Measurements from ENCODE around the gene MALAT1.
A peak's percentile ranks its signal among the peaks of the same experiment; 100 is the strongest.
"Not testable (repeated sequence)": the region's sequence is repeated elsewhere in the genome, so short reads cannot be mapped to it uniquely, and the experiment has no call there.

MALAT1 gene

GRCh38 chr11:65498042-65498726, 661 bp upstream of the MALAT1 start:
- peak; percentile 42 for DNase-seq (ENCODE audit: low read depth)

DNA sequence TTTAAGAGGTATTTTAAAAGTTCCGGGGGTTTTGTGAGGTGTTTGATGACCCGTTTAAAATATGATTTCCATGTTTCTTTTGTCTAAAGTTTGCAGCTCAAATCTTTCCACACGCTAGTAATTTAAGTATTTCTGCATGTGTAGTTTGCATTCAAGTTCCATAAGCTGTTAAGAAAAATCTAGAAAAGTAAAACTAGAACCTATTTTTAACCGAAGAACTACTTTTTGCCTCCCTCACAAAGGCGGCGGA, 193 bp upstream of the MALAT1 start:
- no peak for DNase-seq (ENCODE audit: low read depth)

- DNase-seq (ENCODE audit: low read depth) = no peak
These were observed 1.0 kb downstream of the MALAT1 start for GRCh38 chr11:65499713-65500386.

GRCh38 chr11:65500387-65501185, 1.7 kb downstream of the MALAT1 start:
- DNase-seq (ENCODE audit: low read depth) = peak; percentile 28

- no peak for DNase-seq (ENCODE audit: low read depth)
These were observed 2.3 kb downstream of the MALAT1 start for GRCh38 chr11:65501186-65501471.

- peak; percentile 43 for DNase-seq (ENCODE audit: low read depth)
These were observed 2.8 kb downstream of the MALAT1 start for GRCh38 chr11:65501472-65502273.

- DNase-seq (ENCODE audit: low read depth) = no peak
These were observed 3.4 kb downstream of the MALAT1 start for GRCh38 chr11:65502274-65502554.

DNA sequence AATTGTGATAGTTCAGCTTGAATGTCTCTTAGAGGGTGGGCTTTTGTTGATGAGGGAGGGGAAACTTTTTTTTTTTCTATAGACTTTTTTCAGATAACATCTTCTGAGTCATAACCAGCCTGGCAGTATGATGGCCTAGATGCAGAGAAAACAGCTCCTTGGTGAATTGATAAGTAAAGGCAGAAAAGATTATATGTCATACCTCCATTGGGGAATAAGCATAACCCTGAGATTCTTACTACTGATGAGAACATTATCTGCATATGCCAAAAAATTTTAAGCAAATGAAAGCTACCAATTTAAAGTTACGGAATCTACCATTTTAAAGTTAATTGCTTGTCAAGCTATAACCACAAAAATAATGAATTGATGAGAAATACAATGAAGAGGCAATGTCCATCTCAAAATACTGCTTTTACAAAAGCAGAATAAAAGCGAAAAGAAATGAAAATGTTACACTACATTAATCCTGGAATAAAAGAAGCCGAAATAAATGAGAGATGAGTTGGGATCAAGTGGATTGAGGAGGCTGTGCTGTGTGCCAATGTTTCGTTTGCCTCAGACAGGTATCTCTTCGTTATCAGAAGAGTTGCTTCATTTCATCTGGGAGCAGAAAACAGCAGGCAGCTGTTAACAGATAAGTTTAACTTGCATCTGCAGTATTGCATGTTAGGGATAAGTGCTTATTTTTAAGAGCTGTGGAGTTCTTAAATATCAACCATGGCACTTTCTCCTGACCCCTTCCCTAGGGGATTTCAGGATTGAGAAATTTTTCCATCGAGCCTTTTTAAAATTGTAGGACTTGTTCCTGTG, 3.9 kb downstream of the MALAT1 start:
- peak; percentile 29 for DNase-seq (ENCODE audit: low read depth)

- no peak for DNase-seq (ENCODE audit: low read depth)
These were observed 4.6 kb downstream of the MALAT1 start for GRCh38 chr11:65503368-65503948.

- DNase-seq (ENCODE audit: low read depth) = peak; percentile 40
These were observed 5.3 kb downstream of the MALAT1 start for GRCh38 chr11:65503949-65504673.

DNA sequence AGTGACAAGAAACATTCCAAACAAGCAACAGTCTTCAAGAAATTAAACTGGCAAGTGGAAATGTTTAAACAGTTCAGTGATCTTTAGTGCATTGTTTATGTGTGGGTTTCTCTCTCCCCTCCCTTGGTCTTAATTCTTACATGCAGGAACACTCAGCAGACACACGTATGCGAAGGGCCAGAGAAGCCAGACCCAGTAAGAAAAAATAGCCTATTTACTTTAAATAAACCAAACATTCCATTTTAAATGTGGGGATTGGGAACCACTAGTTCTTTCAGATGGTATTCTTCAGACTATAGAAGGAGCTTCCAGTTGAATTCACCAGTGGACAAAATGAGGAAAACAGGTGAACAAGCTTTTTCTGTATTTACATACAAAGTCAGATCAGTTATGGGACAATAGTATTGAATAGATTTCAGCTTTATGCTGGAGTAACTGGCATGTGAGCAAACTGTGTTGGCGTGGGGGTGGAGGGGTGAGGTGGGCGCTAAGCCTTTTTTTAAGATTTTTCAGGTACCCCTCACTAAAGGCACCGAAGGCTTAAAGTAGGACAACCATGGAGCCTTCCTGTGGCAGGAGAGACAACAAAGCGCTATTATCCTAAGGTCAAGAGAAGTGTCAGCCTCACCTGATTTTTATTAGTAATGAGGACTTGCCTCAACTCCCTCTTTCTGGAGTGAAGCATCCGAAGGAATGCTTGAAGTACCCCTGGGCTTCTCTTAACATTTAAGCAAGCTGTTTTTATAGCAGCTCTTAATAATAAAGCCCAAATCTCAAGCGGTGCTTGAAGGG, 6.0 kb downstream of the MALAT1 start:
- DNase-seq (ENCODE audit: low read depth) = peak; percentile 18

DNA sequence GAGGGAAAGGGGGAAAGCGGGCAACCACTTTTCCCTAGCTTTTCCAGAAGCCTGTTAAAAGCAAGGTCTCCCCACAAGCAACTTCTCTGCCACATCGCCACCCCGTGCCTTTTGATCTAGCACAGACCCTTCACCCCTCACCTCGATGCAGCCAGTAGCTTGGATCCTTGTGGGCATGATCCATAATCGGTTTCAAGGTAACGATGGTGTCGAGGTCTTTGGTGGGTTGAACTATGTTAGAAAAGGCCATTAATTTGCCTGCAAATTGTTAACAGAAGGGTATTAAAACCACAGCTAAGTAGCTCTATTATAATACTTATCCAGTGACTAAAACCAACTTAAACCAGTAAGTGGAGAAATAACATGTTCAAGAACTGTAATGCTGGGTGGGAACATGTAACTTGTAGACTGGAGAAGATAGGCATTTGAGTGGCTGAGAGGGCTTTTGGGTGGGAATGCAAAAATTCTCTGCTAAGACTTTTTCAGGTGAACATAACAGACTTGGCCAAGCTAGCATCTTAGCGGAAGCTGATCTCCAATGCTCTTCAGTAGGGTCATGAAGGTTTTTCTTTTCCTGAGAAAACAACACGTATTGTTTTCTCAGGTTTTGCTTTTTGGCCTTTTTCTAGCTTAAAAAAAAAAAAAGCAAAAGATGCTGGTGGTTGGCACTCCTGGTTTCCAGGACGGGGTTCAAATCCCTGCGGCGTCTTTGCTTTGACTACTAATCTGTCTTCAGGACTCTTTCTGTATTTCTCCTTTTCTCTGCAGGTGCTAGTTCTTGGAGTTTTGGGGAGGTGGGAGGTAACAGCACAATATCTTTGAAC, 6.8 kb downstream of the MALAT1 start:
- DNase-seq (ENCODE audit: low read depth) = no peak

GRCh38 chr11:65506290-65506771, 7.5 kb downstream of the MALAT1 start:
- DNase-seq (ENCODE audit: low read depth) = no peak

- peak; percentile 82 for DNase-seq (ENCODE audit: low read depth)
These were observed 8.1 kb downstream of the MALAT1 start for GRCh38 chr11:65506772-65507505.

GRCh38 chr11:65512311-65512710, 13.5 kb downstream of the MALAT1 start:
- not testable (repeated sequence) for DNase-seq (ENCODE audit: low read depth)

DNA sequence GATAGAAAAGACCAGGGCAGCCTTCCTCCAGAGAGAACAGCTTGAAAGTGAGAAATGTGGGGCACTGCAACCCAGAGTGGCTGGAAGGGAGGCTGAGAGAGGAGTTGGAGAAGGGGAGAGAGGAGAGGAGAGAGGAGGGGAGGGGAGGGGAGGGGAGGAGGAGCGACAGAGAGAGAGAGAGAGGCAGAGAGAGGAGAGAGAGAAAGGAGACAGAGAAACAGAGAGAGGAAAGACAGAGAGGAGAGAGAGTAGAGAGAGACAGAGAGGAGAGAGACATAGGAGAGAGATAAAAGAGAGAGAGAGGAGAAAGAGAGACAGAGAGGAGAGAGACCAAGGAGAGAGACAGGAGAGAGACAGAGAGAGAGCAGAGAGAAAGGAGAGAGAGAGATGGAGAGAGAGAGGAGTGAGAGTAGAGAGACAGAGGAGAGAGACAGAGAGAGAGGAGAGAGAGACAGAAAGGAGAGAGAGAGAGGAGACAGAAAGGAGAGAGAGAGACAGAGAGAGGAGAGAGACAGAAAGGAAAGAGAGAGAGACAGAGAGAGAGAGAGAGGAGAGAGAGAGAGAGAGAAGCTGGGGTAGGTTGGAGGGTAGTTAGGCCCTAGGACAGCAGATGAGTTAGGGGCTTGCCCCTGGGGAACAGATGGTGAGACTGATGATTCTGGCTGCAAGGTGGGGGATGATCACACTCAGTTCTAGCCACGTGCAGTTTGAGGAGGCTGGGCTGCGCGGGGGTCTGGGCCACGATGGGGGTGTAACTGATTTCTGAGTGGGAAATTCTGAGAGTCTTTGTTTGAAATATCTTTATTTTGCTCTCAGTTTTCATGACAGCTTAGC, 17.5 kb downstream of the MALAT1 start:
- DNase-seq (ENCODE audit: low read depth) = no peak

DNA sequence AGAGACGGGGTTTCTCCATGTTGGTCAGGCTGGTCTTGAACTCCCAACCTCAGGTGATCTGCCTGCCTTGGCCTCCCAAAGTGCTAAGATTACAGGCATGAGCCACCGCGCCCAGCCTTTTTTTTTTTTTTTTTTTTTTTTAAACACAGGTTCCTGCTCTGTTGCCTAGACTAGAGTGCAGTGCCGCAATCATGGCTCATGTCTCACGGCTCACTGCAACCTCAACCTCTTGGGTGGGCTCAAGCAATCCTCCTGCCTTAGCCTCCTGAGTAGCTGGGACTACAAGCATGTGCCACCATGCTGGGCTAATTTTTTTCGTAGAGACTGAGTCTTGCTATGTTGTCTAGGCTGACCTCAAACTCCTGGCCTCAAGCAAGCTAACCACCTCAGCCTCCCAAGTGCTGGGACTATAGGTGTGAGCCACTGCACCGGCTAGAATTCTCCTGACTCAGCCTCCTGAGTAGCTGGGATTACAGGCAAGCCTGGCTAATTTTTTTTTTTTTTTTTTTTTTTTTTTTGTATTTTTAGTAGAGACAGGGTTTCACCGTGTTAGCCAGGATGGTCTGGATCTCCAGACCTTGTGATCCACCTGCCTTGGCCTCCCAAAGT, 20.2 kb downstream of the MALAT1 start:
- not testable (repeated sequence) for DNase-seq (ENCODE audit: low read depth)
